Breast epithelium (tissue), 4 donors: ENCODE results near the gene RNF130. TPM values are rescaled to one million over a fixed set of nuclear protein-coding genes. Genes with fewer than 3 reads are reported as not detected.

Source experiments
- DNase-seq, 2 donors: peaks; one replicate each; pipeline ENCODE4 v3.0.0-alpha.2; 2019; ENCODE audit warnings: low spot score in 2 of 2
- H3K27ac ChIP-seq, 2 donors: fragments of 200-600 bp; sonication (generic) in 1 of 2; one replicate each; pipeline ENCODE4 v1.5.1; 2016 to 2019; ENCODE audit warnings: mild to moderate bottlenecking in 1 of 2
- H3K27me3 ChIP-seq, 2 donors: fragments of 200-600 bp; sonication (generic) in 1 of 2; one replicate each; pipeline versions ENCODE4 v1.5.1 to v1.6.0; 2017 to 2019; ENCODE audit warnings: control low read depth in 1 of 2, mild to moderate bottlenecking in 1 of 2
- H3K36me3 ChIP-seq: fragments of 200-600 bp; one replicate; pipeline ENCODE4 v1.5.1; 2019
- H3K4me1 ChIP-seq, 2 donors: fragments of 200-600 bp; sonication (generic); one replicate each; pipeline ENCODE4 v1.5.1; 2016 to 2019; ENCODE audit warnings: control low read depth in 1 of 2
- H3K4me3 ChIP-seq, 3 donors: fragments of 200-600 bp; sonication (generic); 1 replicate in 2 of 3; 2 replicates in 1 of 3; pipeline ENCODE4 v1.5.1; 2016 to 2019; ENCODE audit warnings: mild to moderate bottlenecking in 3 of 3, moderate library complexity in 2 of 3
- H3K9me3 ChIP-seq, 2 donors: fragments of 200-600 bp; sonication (generic) in 1 of 2; one replicate each; pipeline ENCODE4 v1.5.1; 2016 to 2019; ENCODE audit warnings: control low read depth in 1 of 2
- POLR2A ChIP-seq: fragments of 450-650 bp; IDR thresholded peaks from one replicate; pipeline ENCODE4 v1.6.1; 2016; ENCODE audit warnings: antibody characterized with exemption, mild to moderate bottlenecking, moderate library complexity
- POLR2AphosphoS5 ChIP-seq, 3 donors: sonication (generic); formaldehyde crosslinking; IDR thresholded peaks; one replicate each; pipeline ENCODE4 v1.6.1; 2017; ENCODE audit warnings: antibody characterized with exemption in 3 of 3
- intact Hi-C: fragments of 100-400 bp; cut with DNase I; formaldehyde crosslinking; loops from one replicate; pipeline ENCODE4 v1.15.1; 2023; ENCODE audit warnings: low total_unique reads
- total RNA-seq, 3 donors: library from RNA; depleted of rRNA; stranded (reverse); fragments of >200 nt; gene quantifications; one replicate each; pipeline ENCODE4 v1.1.0, GENCODE V29; 2016
- TF ChIP-seq, protein P1 (sequence below), 3 donors: fragments of 450-650 bp; IDR thresholded peaks; one replicate each; pipeline ENCODE4 v1.5.1; 2016 to 2017; ENCODE audit warnings: antibody characterized with exemption in 3 of 3, mild to moderate bottlenecking in 3 of 3, moderate library complexity in 3 of 3

Gene RNF130
- total RNA-seq, 3 donors from 2014 or later = 114 to 267 (median 143) TPM

GRCh38 chr5:180117000-180117725 is 45.6 kb upstream of the RNF130 start:
- intact Hi-C loops = loop anchor here (2.0 kb wide), 1 partner anchor 76 kb away; no protein-coding TSS in a partner anchor
- no peak overlapping the region for H3K27ac ChIP-seq
- H3K9me3 ChIP-seq = no peaks in the 10 kb centered on the region
- TF ChIP-seq POLR2A (no peak), POLR2AphosphoS5 (IDR thresholded peaks at IDR 0.05) (no peak)
- TF ChIP-seq, protein P1, sequence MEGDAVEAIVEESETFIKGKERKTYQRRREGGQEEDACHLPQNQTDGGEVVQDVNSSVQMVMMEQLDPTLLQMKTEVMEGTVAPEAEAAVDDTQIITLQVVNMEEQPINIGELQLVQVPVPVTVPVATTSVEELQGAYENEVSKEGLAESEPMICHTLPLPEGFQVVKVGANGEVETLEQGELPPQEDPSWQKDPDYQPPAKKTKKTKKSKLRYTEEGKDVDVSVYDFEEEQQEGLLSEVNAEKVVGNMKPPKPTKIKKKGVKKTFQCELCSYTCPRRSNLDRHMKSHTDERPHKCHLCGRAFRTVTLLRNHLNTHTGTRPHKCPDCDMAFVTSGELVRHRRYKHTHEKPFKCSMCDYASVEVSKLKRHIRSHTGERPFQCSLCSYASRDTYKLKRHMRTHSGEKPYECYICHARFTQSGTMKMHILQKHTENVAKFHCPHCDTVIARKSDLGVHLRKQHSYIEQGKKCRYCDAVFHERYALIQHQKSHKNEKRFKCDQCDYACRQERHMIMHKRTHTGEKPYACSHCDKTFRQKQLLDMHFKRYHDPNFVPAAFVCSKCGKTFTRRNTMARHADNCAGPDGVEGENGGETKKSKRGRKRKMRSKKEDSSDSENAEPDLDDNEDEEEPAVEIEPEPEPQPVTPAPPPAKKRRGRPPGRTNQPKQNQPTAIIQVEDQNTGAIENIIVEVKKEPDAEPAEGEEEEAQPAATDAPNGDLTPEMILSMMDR (IDR thresholded peaks at IDR 0.05) = peak in 2 of 3 donors; percentile 24 to 25
- DNase-seq = peak in 1 of 2 donors; percentile 47
- peaks cover 0 to 9% of the 10 kb centered on the region in 2 donors for H3K27me3 ChIP-seq
- no peak overlapping the region for H3K4me3 ChIP-seq
- H3K36me3 ChIP-seq = no peaks in the 10 kb centered on the region
- H3K4me1 ChIP-seq = no peaks in the 10 kb centered on the region

- peak in 1 of 2 donors; percentile 17 for DNase-seq
- TF ChIP-seq, protein P1 (IDR thresholded peaks at IDR 0.05) = no peak
- TF ChIP-seq POLR2AphosphoS5 (IDR thresholded peaks at IDR 0.05) (no peak), POLR2A (no peak)
- H3K27me3 ChIP-seq = peaks cover 0 to 9% of the 10 kb centered on the region in 2 donors
- H3K4me1 ChIP-seq = no peaks in the 10 kb centered on the region
- intact Hi-C loops = loop anchor here (2.0 kb wide), 1 partner anchor 76 kb away; no protein-coding TSS in a partner anchor
- H3K9me3 ChIP-seq = no peaks in the 10 kb centered on the region
- H3K4me3 ChIP-seq = no peak overlapping the region
- H3K27ac ChIP-seq = no peak overlapping the region
- H3K36me3 ChIP-seq = no peaks in the 10 kb centered on the region
Observed at GRCh38 chr5:180116077-180116999, 44.8 kb upstream of the RNF130 start.

- Histone ChIP-seq H3K9me3 (no peaks in the 10 kb centered on the region), H3K27ac (no peak overlapping the region), H3K4me1 (no peaks in the 10 kb centered on the region), H3K27me3 (peaks cover 0 to 9% of the 10 kb centered on the region in 2 donors), H3K4me3 (no peak overlapping the region), H3K36me3 (no peaks in the 10 kb centered on the region)
- intact Hi-C loops = loop anchor here (2.0 kb wide), 1 partner anchor 77 kb away; no protein-coding TSS in a partner anchor
- TF ChIP-seq, protein P1 (IDR thresholded peaks at IDR 0.05) = no peak
- TF ChIP-seq POLR2AphosphoS5 (IDR thresholded peaks at IDR 0.05) (no peak), POLR2A (no peak)
- peak in 1 of 2 donors; percentile 30 for DNase-seq
Observed at GRCh38 chr5:180115326-180116076, 43.9 kb upstream of the RNF130 start.

DNA sequence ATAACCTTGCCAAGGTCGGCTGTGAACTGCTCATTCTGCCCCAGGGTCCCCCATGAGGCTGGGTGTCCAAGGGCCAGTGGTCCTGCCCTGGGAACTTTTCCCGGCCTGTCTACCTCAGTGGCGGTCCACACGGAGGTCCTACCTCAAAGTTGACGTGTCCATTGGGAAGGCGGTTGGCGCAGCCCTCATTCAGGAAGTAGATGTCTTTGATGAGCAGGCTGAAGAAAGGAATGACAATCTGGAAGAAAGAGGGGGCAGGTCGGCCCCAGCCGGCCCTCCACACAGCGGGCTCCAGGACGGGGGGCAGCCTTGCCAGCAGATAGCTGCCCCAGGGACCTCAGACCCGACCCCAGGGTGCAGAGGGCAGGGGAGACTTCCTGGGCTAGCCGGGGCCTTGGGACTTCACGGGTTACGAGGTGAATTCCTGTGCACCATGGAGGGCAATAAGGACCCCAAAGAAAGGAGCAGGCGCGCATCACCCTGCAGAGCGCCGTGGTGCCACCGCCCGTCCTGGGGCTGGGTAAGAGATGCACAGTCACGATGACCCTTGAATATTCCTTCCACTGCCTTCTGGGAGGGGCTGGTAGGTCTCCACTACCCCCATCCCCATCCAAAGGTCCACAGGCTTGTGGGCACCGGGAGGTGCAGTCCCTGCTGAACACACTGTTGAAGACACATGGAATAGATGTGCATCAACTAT is 42.9 kb upstream of the RNF130 start:
- intact Hi-C loops = no loop called here
- TF ChIP-seq POLR2A (no peak), POLR2AphosphoS5 (IDR thresholded peaks at IDR 0.05) (no peak)
- TF ChIP-seq, protein P1 (IDR thresholded peaks at IDR 0.05) = no peak
- H3K9me3 ChIP-seq = no peaks in the 10 kb centered on the region
- H3K27ac ChIP-seq = no peak overlapping the region
- peaks cover 0 to 9% of the 10 kb centered on the region in 2 donors for H3K27me3 ChIP-seq
- DNase-seq = peak in 1 of 2 donors; percentile 34
- no peaks in the 10 kb centered on the region for H3K4me1 ChIP-seq
- H3K36me3 ChIP-seq = no peaks in the 10 kb centered on the region
- H3K4me3 ChIP-seq = no peak overlapping the region
